ENCODE data around the gene TMEM38B. TPM values are rescaled to one million over a fixed set of nuclear protein-coding genes. Genes with fewer than 3 reads are reported as not detected.
A peak's percentile ranks its signal among the peaks of the same experiment; 100 is the strongest.
"Not testable (repeated sequence)": the region's sequence is repeated elsewhere in the genome, so short reads cannot be mapped to it uniquely, and the experiment has no call there.

The TMEM38B gene
- polyA plus RNA-seq, 1 donor from 2014 or later = 38.5 TPM

GRCh38 chr9:105728230-105728629 lies 33.9 kb downstream of the TMEM38B start:
- Mint-ChIP-seq H3K9me3 (peaks cover 0 to 18% (median 0%) of the 10 kb centered on the region in 3 donors), H3K36me3 (peaks cover 25% of the 10 kb centered on the region)
- not testable (repeated sequence) for H3K27me3 Mint-ChIP-seq, H3K27ac Mint-ChIP-seq, H3K4me3 Mint-ChIP-seq, H3K4me1 Mint-ChIP-seq

GRCh38 chr9:105731420-105731819 lies 37.1 kb downstream of the TMEM38B start:
- H3K9me3 Mint-ChIP-seq = peaks cover 7 to 32% (median 19%) of the 10 kb centered on the region in 3 donors
- H3K4me3 Mint-ChIP-seq = not testable (repeated sequence)

GRCh38 chr9:105735366-105735765 lies 41.0 kb downstream of the TMEM38B start:
- Mint-ChIP-seq H3K4me3 (no peak overlapping the region), H3K27ac (no peak overlapping the region), H3K9me3 (peaks cover 9 to 26% (median 22%) of the 10 kb centered on the region in 3 donors), H3K4me1 (peaks cover 0 to 3% (median 0%) of the 10 kb centered on the region in 3 donors), H3K36me3 (peaks cover 58% of the 10 kb centered on the region), H3K27me3 (no peaks in the 10 kb centered on the region)

More at GRCh38 chr9:105731420-105731819, 37.1 kb downstream of the TMEM38B start:
- H3K4me1 Mint-ChIP-seq, H3K27me3 Mint-ChIP-seq, H3K27ac Mint-ChIP-seq: not testable (repeated sequence)
- peaks cover 47% of the 10 kb centered on the region for H3K36me3 Mint-ChIP-seq

GRCh38 chr9:105737205-105737604 lies 42.9 kb downstream of the TMEM38B start:
- Mint-ChIP-seq H3K27me3 (no peaks in the 10 kb centered on the region), H3K4me1 (peaks cover 0 to 3% (median 0%) of the 10 kb centered on the region in 3 donors), H3K9me3 (peaks cover 9 to 22% (median 18%) of the 10 kb centered on the region in 3 donors), H3K36me3 (peaks cover 59% of the 10 kb centered on the region), H3K27ac (no peak overlapping the region), H3K4me3 (no peak overlapping the region)

- peaks cover 0 to 3% (median 0%) of the 10 kb centered on the region in 3 donors for H3K9me3 Mint-ChIP-seq
- peak overlapping the region in 1 of 4 donors; percentile 39 for H3K4me3 Mint-ChIP-seq
- H3K4me1 Mint-ChIP-seq = peaks cover 0 to 1% (median 0%) of the 10 kb centered on the region in 3 donors
- peaks cover 24% of the 10 kb centered on the region for H3K36me3 Mint-ChIP-seq
- no peaks in the 10 kb centered on the region for H3K27me3 Mint-ChIP-seq
- no peak overlapping the region for H3K27ac Mint-ChIP-seq
Measured at GRCh38 chr9:105742088-105742487, 47.7 kb downstream of the TMEM38B start.

GRCh38 chr9:105747325-105747724 lies 53.0 kb downstream of the TMEM38B start:
- Mint-ChIP-seq H3K9me3 (peaks cover 1 to 12% (median 10%) of the 10 kb centered on the region in 3 donors), H3K36me3 (peaks cover 16% of the 10 kb centered on the region)
- not testable (repeated sequence) for H3K27me3 Mint-ChIP-seq, H3K27ac Mint-ChIP-seq, H3K4me3 Mint-ChIP-seq, H3K4me1 Mint-ChIP-seq

GRCh38 chr9:105751761-105752160 lies 57.4 kb downstream of the TMEM38B start:
- Mint-ChIP-seq H3K36me3 (peaks cover 25% of the 10 kb centered on the region), H3K9me3 (peaks cover 7 to 23% (median 22%) of the 10 kb centered on the region in 3 donors), H3K4me1 (peaks cover 0 to 5% (median 1%) of the 10 kb centered on the region in 3 donors), H3K27ac (no peak overlapping the region), H3K27me3 (no peaks in the 10 kb centered on the region), H3K4me3 (no peak overlapping the region)

GRCh38 chr9:105757496-105758251 lies 63.3 kb downstream of the TMEM38B start:
- H3K4me3 Mint-ChIP-seq = no peak overlapping the region
- peaks cover 17% of the 10 kb centered on the region for H3K36me3 Mint-ChIP-seq
- no peak overlapping the region for H3K27ac Mint-ChIP-seq
- H3K27me3 Mint-ChIP-seq = no peaks in the 10 kb centered on the region
- H3K4me1 Mint-ChIP-seq = peaks cover 0 to 5% (median 0%) of the 10 kb centered on the region in 3 donors
- H3K9me3 Mint-ChIP-seq = peaks cover 5 to 28% (median 18%) of the 10 kb centered on the region in 3 donors

GRCh38 chr9:105760053-105760452 lies 65.7 kb downstream of the TMEM38B start:
- H3K4me1 Mint-ChIP-seq = peaks cover 0 to under 1% (median 0%) of the 10 kb centered on the region in 3 donors

GRCh38 chr9:105782561-105783494 lies 88.5 kb downstream of the TMEM38B start:
- not testable (repeated sequence) for H3K9me3 Mint-ChIP-seq, H3K4me3 Mint-ChIP-seq, H3K4me1 Mint-ChIP-seq, H3K27ac Mint-ChIP-seq, H3K27me3 Mint-ChIP-seq, H3K36me3 Mint-ChIP-seq

More at GRCh38 chr9:105760053-105760452, 65.7 kb downstream of the TMEM38B start:
- H3K9me3 Mint-ChIP-seq = peaks cover 0 to 18% (median 2%) of the 10 kb centered on the region in 3 donors
- H3K27me3 Mint-ChIP-seq = no peaks in the 10 kb centered on the region
- no peak overlapping the region for H3K27ac Mint-ChIP-seq
- peaks cover 10% of the 10 kb centered on the region for H3K36me3 Mint-ChIP-seq
- H3K4me3 Mint-ChIP-seq = no peak overlapping the region

GRCh38 chr9:105783495-105783872 lies 89.1 kb downstream of the TMEM38B start:
- H3K36me3 Mint-ChIP-seq = peaks cover 11% of the 10 kb centered on the region
- H3K4me1 Mint-ChIP-seq, H3K27me3 Mint-ChIP-seq, H3K4me3 Mint-ChIP-seq, H3K27ac Mint-ChIP-seq: not testable (repeated sequence)
- peaks cover 3 to 11% (median 5%) of the 10 kb centered on the region in 3 donors for H3K9me3 Mint-ChIP-seq

- H3K27ac Mint-ChIP-seq, H3K27me3 Mint-ChIP-seq, H3K4me1 Mint-ChIP-seq, H3K4me3 Mint-ChIP-seq: not testable (repeated sequence)
- Mint-ChIP-seq H3K36me3 (peaks cover 21% of the 10 kb centered on the region), H3K9me3 (peaks cover 5 to 23% (median 15%) of the 10 kb centered on the region in 3 donors)
Measured at GRCh38 chr9:105786796-105787195, 92.5 kb downstream of the TMEM38B start.

- H3K4me1 Mint-ChIP-seq = peaks cover 0 to 2% (median 0%) of the 10 kb centered on the region in 3 donors
- peaks cover 0 to 3% (median under 1%) of the 10 kb centered on the region in 3 donors for H3K9me3 Mint-ChIP-seq
- no peak overlapping the region for H3K4me3 Mint-ChIP-seq
- no peak overlapping the region for H3K27ac Mint-ChIP-seq
- no peaks in the 10 kb centered on the region for H3K27me3 Mint-ChIP-seq
- H3K36me3 Mint-ChIP-seq = peaks cover 4% of the 10 kb centered on the region
Measured at GRCh38 chr9:105816202-105816744, 121.9 kb downstream of the TMEM38B start.

GRCh38 chr9:105816981-105817380 lies 122.6 kb downstream of the TMEM38B start:
- Mint-ChIP-seq H3K27me3 (no peaks in the 10 kb centered on the region), H3K27ac (no peak overlapping the region), H3K9me3 (peaks cover 0 to under 1% (median 0%) of the 10 kb centered on the region in 3 donors), H3K36me3 (peaks cover 4% of the 10 kb centered on the region), H3K4me3 (no peak overlapping the region), H3K4me1 (peaks cover 0 to 2% (median 0%) of the 10 kb centered on the region in 3 donors)

GRCh38 chr9:105818903-105819302 lies 124.6 kb downstream of the TMEM38B start:
- peaks cover 4% of the 10 kb centered on the region for H3K36me3 Mint-ChIP-seq

More at GRCh38 chr9:105818903-105819302, 124.6 kb downstream of the TMEM38B start:
- H3K9me3 Mint-ChIP-seq = peaks cover 0 to 9% (median 8%) of the 10 kb centered on the region in 3 donors
- H3K27ac Mint-ChIP-seq = no peak overlapping the region
- H3K27me3 Mint-ChIP-seq = no peaks in the 10 kb centered on the region
- H3K4me3 Mint-ChIP-seq = no peak overlapping the region
- H3K4me1 Mint-ChIP-seq = peaks cover 0 to 2% (median 0%) of the 10 kb centered on the region in 3 donors
